Stimulated activated CD8-positive, alpha-beta memory T cell treated with anti-CD3 and anti-CD28 coated beads, Interleukin-4, amount 100 ng/mL, for 48 hours (primary cell): Measurements from ENCODE around the gene KPNB1.
A peak's percentile ranks its signal among the peaks of the same experiment; 100 is the strongest.

Experiments
- DNase-seq: peaks from one replicate; pipeline ENCODE4 v3.0.0-alpha.2; 2020

KPNB1 gene

DNA sequence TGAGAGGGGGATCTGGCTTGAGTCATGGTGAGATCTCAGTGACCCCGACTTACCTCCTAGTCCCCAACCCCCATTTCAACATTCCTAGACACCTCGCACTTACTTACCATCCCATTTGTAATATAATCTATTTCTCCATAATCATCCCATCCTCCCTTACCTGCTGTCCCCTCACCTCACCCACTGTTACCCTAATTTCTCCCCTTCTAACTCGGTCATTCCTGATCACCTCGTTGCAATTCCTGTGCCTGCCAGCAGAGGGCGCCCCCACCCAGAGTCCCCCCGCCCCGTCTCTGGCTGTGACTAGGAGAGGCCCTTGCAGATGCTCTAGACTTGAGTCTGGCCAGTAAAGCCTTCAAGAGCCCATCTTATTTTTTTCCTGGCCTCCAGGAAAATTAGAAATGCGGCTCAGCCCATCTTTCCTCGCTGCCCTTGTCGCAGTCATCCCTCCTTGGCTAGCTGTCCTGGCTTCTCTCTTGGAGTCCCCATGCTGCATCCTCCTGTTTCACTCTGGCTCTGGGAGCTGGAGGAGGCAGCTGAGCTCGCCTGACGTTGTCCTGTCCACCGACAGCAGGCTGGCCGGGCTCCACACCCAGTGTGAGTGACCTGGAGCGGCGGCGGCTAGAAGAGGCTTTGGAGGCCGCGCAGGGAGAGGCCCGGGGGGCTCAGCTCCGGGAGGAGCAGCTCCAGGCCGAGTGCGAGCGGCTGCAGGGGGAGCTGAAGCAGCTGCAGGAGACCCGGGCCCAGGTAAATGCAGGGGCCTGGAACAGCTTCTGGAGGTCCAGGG lies 49.2 kb downstream of the KPNB1 start:
- peak; percentile 97 for DNase-seq

DNA sequence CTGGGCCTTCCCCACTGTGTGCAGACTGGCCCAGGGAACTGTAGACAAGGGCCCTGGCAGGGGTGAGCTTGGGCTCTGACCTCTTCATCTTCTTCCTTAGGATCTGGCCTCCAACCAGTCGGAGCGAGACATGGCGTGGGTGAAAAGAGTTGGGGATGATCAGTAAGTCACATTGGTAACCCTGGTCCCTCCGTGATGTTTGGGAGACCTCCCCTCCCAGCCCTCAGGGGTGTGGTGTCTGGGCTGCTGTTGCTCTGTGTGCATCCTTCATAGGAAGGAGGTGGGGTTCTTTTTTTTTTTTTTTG lies 49.8 kb downstream of the KPNB1 start:
- no peak for DNase-seq

DNA sequence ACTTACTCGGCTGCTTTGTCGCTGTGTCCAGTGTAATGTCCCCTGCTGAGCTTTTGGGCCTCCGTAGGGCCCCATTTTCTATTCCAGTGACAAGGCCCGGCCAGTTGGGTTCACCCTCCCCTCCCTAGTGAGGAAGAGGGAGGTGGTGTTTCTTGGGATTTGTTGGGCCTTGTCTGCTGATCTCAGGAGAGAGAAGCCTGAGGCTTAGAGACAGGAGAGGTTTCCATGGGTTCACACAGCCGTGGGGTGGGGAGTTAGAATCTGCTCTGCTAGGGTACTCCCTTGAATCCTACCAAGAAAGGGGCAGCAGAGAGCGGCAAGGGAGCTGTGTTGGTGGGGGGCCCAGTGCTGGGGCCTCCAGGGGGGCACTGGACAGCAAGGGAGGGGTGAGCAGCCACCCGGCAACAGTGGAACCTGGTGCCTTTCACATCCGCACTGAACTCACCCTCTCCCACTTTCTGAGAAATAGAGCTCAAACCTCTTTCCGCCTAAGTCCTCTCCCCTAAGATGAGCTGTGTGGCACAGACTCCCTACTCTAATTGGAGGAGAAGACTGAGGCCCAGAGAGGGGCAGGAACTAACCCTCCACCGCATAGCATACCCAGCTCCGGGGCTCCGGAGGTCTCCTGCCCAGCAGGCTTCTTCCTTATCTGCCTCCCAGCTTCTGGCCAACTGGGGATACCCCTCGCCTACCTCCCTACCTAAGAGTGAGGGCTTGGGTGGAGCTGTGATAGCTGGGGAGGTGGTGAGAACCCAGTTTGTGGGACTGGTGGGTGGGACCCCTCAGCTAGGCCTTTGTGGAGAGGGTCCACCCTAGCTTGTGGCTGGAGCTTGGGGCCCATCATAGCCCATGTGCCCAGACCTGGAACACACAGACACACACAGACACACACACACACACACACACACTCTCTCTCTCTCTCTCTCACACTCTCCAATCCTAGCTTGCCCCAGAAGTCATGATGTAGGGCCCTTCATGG lies 51.0 kb downstream of the KPNB1 start:
- peak; percentile 37 for DNase-seq

DNA sequence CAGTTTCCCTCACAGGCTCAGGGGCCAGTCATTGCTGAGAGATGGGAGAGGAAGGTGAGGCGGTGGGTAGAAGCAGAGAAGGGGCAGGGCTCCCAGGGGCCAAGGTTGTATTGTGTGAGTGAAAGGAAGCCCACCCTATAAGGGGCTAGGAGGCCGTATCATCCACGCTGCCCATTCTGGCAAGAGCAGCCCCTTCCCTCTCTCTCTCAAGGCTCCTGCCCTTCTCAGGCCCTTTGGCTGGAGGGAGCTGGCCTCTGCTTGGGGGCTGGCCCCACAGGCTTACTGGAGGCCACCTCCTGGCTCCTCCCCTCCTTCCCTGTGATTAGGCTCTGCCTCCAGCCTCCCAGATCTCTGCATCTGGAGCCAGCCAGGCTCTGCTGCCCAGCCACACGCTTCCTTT lies 51.9 kb downstream of the KPNB1 start:
- DNase-seq, result peak; percentile 35

DNA sequence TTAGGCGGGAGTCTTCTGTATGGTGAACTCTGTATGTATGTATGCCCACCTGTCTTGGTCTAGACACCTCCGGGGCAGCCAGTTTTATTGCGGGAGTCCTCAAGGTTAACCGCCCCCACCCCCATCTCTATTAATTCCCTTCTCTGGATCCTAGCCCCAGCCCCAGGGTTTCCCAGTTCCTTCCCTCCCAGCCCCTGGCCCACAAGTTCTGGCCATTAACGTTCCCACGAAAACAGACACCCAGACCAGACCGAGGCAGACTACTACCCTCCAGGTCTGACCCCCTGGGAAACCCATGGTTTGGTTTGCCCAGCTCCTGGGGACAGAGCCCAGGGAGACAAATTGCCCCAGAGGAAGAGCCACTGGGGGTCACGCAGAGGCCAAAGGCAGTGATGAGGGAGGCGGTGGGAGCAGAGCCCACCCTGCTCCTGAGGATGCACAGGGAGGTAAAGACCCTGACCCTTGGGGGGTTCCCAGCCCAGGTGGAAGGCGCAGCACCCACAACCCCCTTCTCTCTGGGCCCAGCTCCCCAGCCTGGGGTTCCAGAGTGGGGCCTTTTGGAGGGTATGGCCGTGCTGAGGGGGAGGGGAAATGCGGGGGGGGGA lies 52.8 kb downstream of the KPNB1 start:
- DNase-seq, result no peak

DNA sequence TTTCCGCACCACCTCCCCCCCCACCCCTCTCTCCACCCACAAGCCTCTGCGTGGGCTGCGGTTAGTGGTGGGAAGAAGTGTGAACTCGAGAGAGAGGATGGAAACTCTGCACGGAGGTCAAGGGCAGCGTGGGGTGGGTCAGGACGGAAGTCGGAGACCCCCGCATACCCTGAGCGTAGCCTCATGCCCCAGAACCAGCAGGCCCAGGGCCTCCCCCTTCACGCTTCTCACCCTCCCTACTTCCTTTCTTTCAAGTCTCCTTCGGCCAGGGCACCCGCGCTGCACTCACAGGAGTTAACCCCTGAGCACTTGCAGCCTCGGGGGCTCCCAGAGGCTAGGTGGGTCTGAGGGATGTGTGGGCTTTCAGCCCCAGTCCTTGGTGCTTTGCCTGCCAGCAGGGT lies 53.5 kb downstream of the KPNB1 start:
- peak; percentile 79 for DNase-seq

DNA sequence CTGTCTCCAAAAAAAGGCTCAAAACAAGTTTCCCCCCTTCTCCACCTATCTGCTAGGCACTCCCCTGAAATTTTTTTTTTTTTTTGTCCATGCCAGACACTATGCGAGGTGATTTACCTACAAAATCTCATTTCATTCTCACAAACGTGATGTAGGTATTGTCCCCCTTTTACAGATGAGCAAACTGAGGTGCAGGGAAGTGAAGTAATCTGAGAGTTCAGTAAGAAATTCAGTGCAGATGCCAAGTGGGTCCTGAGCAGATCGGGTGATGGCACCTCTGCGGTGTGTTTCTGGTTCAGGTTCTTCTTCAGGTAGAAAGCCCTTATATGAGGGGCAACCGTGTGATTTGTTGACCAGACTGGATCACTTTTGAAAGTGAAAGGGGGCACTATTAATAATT lies 54.0 kb downstream of the KPNB1 start:
- no peak for DNase-seq

DNA sequence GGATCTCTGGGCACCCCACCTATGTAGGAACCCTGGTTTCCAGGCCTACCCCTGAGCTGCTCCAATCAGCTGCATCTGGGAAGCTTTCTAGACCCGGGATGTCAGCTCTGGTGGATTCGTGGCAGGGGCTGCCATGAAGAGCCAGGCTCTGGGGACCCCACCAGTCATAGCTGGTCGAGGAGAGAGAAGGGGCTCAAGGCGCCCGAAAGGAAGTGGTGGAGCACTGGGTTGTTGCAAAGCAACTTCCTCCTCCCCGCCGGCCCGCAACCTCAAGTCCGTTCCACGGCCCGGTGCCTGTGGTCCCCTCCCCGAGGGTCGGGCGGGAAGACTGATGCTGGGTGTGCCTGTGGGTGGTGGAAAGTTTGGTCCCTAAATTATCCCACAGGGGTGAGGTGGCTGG lies 54.4 kb downstream of the KPNB1 start:
- DNase-seq, result no peak

DNA sequence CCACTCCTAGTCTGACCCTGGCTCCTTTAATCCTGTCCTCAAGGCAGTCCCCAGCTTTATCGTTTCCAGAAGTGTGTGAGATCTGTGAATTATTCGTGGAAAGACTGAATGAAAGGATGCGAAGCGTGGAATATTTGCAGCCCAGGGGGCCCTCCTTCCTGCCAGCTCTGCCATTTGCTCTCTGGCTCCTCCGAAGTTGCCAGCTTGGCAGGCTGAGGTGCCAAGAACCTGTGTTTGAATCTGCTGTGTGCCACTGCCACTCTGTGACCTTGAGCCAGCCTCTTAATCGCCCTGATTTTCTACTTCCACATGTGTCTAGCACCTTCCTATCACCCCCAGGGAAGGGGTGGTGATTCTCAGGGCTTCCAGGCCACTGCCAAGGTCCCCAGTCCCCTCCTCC lies 55.0 kb downstream of the KPNB1 start:
- DNase-seq, result no peak

DNA sequence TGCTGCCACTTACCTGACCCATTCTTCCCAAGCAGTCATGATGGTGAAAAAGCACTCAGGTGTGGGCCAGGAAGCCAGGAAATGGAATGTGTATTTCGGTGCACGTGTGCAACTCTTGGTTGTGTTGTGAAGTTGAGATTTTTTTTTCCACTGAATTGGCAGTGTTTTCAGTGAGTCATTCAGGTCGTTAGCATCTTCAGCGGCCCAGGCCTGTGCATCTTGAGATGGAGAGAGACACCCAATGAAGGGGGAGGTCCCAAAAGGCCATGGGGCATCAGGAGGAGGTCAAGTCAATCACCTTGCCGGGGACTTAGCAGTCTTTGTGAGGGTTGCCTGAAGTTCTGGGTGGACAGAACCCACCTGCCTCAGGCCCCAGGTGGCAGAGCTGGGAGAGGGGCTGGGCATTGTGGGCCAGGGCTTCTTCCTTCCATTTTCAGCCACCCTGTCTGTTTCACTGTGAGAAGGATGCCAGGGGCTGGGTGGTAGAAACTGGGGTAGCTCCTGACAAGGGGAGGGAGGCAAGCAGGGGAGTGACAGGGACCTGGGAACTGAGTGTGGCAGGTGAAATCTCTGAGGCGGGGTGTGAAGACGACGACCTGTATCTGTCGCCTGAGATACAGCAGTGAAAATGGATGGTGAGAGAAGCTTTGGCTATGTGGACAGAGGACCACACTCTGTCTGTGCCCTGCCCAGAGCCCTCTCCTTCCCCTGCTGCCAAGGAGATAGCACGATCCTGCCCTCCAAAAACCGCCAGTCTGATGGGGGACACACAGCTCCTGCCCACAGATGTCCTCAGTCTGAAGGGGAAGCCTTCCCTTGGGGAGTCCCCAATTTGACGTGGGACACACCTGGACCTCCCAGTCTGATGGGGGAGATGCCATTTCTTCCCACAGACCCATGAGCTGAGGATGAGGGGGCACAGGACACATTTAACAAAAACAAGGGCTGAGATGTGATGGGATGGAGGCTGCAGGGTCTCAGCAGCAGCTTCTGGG lies 56.1 kb downstream of the KPNB1 start:
- DNase-seq, result peak; percentile 74

DNA sequence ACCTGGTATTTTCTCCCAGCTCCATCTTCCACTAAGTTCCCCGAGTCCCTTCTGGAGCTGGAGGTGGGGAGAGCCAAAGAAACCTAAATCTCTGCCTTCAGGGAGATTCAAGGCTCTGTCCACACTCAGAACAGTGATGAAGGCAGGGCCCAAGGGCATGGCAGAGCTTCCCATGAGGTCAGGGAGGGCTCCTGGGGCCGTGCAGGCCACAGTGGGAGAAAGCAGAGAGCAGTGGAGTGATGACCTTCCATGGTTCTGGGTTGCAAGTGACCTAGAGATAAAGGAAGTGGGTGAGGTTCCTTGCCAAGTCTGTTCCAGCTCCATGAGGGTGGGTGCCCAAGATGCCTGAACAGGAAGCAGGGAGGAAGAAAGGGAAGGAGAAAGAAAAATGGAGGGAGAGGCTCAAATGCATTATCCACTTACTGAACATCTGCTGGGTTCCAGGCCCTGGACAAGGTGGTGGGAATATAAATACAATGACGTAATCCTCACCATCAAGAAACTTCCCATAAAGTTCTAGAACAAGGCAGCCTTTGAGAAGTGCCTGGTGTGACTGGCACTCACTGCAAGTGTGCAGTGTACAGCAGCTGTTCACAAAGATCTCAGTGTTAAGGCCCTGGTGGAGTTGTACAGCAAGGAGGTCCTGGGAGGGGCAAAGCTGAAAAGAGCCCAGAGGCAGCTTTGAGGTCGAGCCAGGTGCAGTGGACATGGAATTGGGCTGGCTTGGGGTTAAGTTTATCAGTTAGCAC lies 57.5 kb downstream of the KPNB1 start:
- no peak for DNase-seq

DNA sequence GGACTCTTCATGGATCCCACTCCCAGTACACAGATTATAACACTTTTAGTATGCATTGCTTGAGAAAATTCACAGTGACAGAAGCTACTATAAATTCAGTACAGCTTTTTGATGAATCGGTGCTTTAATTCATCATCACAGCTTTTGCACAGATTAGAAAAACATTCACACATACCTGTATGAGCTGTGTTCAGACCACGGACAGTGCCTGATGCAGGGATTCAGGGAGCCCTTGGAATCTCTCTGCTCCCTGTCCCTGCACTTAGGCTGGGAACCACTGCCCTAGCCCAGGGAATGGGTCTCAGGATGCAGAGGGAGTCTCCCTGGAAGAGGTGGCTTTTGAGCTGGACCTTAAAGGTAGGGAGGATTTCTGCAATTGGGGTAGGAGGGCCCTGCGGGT lies 58.2 kb downstream of the KPNB1 start:
- DNase-seq, result no peak

DNA sequence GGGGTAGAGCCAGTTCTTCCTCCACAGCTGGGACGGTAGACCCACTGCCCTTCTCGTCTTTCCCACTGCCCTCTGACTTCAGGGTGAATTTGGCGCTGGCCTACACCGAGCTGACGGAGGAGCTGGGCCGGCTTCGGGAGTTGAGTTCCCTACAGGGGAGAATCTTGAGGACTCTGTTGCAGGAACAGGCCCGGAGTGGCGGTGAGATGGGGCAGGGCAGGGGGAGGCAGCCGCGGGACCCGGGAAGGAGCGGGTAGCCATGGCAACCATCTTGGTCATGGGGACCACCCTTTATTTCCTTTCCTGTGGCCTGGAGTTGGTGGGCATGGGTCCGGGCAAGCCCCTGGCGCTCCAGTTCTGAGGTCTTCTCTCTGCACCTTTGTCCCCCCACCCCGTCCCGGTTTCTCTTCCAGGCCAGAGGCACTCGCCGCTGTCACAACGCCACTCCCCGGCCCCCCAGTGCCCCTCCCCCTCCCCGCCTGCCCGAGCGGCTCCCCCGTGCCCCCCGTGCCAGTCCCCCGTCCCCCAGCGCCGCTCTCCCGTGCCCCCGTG lies 58.7 kb downstream of the KPNB1 start:
- DNase-seq, result no peak

DNA sequence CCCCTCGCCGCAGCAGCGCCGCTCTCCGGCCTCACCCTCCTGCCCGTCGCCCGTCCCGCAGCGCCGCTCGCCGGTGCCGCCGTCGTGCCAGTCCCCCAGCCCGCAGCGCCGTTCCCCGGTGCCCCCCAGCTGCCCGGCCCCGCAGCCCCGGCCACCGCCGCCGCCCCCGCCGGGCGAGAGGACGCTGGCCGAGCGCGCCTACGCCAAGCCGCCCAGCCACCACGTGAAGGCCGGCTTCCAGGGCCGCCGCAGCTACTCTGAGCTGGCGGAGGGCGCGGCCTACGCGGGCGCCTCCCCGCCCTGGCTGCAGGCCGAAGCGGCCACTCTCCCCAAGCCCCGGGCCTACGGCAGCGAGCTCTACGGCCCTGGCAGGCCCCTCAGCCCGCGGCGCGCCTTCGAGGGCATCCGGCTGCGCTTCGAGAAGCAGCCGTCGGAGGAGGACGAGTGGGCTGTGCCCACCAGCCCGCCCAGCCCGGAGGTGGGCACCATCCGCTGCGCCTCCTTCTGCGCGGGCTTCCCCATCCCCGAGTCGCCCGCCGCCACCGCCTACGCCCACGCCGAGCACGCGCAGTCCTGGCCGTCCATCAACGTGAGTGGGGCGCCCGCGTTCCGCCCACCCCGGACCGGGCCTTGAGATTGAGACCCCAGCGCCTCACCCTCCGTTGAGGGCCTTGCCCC lies 59.3 kb downstream of the KPNB1 start:
- no peak for DNase-seq

DNA sequence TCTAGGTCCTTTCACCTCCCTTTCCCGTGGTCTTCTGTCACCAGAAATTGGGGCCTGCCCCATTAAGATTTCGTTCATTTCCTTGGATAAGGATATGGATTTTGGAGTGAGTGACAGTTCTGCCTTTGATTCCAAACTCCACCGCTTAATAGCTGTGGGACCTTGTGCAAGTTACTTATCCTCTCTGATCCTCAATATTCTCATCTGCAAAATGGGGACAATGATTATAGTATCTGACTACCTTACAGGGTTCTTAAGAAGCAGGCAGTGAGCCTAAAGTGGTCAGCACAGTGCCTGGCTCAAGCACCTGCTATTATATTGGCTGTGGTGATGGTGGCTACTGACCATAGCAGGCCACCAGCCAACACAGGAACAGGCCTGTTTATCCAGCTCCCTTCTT lies 59.9 kb downstream of the KPNB1 start:
- no peak for DNase-seq

DNA sequence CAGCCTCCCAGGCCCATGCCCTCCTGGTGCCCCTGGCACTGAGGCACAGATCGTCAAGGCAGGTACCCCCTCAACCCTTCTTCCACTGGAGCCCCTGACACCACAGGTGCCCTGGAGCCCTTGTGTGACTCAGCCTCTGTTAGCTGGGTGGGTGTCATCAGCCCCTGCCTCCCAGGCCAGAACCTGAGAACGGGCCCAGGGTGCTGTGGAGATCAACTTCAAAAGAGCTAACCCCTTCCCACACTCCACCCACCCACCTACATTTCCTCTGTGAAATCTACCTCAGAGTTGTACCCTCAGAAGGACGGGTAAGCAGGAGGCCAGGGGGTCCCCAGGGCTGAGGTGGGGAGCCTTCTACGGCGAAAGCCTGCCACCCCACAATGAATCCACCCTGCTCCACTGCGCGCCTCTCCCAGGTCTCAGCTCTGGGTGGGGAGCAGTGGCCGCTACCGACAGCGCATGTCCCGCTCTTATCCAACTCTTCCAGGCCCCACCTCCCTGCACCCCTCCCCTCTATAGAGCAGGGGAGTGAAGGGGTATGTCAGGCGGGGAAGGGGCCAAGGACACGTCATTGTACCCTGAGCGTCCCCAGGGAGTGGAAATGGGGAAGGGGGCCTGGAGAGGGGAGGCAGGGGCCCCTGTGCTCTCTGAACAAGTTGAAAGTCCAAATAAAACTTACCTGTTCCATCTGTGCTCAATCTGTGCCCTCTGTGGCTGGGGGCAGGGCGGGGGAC lies 61.8 kb downstream of the KPNB1 start:
- DNase-seq, result no peak

DNA sequence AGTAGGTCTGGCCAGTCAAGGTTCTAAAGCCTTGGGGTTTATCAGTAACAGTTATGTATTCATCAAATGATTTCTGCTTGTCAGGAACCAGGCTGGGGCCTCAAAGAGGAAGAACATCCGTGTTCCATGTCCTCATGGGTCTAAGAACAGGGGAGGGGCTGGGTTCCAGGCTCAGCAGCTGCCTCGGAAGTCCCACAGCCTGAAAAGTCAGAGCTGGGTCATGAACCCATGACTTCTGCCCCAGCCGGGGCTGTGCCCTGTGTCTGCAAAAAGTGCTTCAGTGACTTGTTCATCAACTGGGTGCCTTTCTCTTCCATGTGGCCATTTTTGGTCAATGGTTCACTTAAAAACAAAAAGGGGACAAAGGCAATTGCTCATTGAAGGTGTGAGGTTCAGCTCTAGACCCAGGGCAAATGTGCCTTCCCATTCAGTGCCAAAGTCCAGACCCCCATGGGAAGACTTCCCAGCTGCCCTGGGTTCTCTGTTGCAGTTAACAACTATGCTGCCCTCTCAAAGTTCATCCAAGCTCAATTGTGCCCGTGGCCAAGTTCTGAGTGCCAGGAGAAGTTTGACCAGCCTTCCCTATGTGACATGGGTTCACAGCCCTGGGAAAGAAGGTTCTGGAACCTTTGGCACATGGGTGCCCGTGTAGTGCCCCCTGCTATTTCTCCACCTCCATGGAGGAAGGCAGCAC lies 62.8 kb downstream of the KPNB1 start:
- no peak for DNase-seq

DNA sequence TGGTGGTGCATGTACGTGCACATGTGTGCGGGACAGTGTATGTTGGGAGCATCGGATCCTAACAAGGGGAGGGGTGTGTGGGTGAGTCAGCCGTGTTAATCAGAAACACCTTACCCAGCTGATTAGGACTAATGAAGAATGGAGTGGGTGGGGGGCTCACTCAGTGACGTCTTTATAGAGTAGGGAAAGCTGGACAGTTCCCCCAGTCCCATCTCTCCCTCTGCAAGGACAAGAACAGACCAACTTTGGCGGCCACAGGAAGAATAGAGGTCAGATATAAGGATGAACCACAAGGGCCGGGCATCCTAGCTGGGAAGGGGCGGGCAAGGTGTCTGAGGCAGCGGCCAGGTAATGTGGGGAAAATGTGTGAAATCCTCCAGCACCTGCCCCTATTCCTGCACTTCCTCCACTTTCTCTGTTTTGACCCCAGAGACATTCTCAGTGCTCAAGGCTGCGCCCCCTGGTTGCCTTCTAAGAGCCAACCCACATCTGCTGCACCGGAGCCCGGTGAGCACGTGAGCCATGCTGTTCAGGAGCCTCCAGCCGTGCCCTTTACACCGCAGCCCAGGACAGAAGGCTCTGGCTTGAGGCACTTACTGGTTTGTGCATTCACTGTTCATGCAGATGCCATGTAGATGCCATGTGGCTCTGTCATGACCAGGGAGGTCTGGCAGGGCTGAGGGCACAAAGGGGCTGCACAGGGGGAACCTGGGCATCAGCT lies 64.4 kb downstream of the KPNB1 start:
- no peak for DNase-seq
